GM18511 (cell line): Measurements from ENCODE around the gene RNF212B.
A peak's percentile ranks its signal among the peaks of the same experiment; 100 is the strongest.
"Not testable (repeated sequence)": the region's sequence is repeated elsewhere in the genome, so short reads cannot be mapped to it uniquely, and the experiment has no call there.

ENCODE experiments used
- ATAC-seq: cut with Tn5 transposase; IDR thresholded peaks from one replicate; pipeline ENCODE4 v1.9.1; 2021; ENCODE audit warnings: mild to moderate bottlenecking, moderate library complexity; ENCODE audit not compliant: unreplicated experiment

RNF212B gene

DNA sequence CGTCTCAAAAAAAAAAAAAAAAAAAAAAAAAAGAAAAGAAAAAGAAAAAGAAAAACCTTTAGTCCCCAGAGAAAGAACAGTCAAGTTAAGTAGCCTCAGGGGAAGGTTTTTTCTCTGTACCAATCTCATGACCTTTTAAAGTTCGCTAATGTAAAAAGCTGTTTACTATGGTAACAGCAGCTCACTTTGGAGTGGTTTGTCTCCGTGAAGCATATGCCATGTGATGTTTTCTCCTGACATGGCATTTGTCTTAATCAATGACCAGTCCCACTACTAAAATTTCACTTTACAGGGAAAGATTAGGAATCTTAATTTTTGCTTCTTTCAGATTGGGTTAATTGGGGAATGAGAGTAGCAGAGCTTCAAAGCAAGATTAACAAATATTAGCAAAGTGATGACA lies 4.3 kb downstream of the RNF212B start:
- ATAC-seq, result no peak

DNA sequence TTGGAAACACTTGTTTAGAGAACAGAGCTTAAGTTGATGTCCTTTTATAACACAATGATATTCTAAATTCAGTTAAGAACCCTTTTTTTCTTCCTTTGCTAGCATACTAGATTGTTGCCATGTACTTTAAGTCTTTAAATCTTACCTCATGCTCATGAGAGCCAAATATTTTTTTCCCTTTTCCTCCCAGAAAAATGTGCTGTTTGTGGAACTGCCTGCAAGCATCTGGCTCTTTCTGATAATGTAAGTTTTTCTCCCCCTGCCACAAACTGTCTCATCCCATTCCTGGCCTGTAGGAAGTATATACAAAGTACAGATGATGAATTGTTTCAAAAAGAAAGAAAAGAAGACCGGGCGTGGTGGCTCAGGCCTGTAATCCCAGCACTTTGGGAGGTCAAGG lies 5.3 kb downstream of the RNF212B start:
- no peak for ATAC-seq

DNA sequence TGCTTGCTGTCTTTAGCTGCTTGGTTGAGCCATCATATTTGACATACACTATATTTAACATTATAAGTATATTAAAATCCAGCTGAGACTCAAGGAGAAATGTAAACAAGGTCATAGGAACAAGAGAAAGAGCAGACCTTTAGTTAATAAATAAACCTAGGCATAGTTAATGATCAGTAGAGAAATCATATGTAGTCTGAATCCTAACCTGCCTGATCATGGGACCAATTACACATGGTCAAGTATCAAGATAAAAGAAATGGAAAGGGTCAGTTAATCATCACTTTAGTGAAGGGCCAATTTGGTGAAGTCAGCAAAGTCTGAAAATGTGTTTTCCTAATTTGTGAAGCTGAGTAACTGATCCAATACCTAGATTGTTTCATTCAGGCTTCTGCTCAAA lies 7.5 kb downstream of the RNF212B start:
- no peak for ATAC-seq

DNA sequence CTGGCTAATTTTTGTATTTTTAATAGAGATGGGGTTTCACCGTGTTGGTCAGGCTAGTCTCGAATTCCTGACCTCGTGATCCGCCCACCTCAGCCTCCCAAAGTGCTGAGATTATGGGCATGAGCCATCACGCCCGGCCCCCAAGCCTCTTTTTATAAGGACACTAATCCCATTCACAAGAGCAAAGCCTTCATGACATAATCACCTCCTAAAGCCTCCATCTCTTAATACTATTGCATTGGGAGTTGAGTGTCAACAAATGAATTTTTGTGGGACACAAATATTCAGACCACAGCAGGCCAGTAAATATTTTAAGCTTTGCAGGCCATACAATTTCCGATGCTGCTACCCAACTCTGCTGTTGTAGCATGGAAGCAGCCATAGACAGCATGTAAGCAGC lies 10.9 kb downstream of the RNF212B start:
- ATAC-seq, result no peak

DNA sequence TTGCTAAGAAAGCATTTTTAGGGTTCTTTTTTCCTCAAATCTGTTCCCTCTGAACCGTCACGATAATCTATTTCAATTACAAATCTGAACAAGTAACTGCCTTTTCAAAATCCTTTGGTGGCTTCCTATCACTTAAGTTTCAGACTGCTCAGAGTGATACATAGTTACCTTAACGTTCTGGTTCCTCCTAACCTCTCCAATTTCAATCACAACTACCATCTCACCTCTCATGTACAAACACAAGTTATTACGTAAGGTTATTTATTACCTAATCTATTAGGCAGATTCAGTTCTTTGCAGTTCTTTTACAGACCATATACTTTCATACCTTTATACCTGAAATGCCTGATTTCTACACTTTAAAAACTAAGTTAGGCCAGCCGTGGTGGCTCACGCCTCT lies 12.1 kb downstream of the RNF212B start:
- no peak for ATAC-seq

DNA sequence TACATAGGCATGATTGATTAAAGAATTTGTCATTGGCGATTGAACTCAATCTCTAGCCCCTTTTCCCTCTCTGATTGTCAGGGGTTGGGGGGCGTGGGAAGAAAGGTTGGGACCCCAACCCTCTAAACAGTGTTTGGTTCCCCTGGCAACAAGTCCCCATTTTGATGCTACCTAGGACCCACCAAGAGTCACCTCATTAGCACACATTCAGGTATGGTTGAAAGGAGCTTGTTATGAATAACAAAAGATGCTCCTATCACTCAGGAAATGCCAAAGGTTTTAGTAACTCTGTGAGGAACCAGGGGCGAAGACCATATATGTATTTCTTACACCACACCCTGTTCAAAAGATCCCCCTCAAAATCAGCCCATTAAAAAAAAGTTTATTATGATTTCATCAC lies 14.3 kb downstream of the RNF212B start:
- no peak for ATAC-seq

DNA sequence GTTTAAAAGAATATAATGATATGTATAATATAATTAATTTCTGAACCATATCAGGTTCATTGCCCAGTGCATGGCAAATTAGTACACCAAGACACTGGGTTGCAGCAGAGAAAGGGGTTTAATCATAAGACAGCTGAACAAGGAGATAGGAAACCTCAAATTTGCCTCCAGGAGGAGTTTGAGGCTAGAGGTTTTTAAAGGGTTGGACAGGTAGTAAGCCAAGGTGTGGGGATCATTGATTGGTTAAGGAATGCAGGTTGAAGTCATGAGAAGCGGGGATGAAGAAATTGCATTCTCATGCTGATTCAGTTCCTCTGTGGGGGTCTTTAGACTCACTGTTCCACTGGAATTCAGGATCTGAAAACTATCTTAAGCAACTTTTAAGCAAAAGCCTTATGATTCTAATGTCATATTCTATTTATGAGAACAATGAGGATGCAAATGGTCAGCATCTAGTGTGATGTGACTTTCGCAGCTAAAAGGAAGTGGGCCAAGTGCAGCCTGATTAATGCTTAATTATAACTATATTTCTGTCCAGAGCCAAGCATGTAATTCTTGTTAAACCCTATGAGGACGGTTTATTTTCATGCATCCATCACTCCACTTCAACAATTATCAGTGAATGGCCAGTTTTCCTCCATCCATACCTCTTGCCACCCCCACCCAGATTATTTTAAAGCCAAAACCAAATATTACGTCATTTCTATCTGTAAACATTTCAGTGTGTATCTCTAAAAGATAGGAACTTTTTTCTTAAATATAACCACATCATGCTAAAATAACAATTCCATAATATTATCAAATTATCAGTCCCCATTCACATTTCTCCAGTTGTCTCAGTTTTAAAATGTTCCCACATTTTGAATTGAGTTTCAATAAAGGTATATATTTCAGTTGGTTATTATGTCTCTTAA lies 14.9 kb downstream of the RNF212B start:
- ATAC-seq, result no peak

DNA sequence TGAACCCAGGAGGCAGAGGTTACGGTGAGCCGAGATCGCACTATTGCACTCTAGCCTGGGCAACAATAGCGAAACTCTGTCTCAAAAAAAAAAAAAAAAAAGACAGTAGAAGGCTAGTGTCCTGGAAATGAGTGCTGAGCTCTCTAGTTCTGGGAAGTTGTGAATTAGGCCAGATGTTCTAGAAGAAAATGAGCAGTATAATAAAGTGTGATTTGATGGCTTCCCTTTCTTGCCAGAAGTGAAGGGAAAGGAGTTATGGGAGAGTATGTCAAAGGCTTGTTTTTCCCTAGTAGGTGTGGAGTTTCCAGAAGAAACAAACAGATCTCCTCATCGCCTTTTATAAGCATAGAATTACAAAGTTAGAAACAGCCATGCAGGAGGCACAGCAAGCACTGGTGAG lies 20.5 kb downstream of the RNF212B start:
- ATAC-seq, result no peak

DNA sequence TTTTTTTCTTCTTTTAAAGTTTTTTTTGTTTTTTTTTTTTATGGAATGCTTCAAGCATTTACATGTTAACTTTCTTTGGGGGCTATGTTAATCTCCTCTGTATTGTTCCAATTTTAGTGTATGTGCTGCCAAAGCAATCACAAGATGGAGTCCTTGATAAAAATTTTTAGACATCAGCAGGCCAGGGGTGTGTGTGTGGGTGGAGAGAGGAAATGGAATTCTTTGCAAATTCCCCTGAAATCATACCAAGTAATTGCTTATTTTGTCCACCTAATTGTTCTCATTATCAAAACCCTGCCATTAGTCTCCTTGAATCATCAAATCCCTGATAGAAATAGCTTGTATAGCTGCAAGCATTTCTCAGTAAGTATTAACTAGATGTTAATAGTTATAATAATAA lies 21.7 kb downstream of the RNF212B start:
- ATAC-seq, result no peak

DNA sequence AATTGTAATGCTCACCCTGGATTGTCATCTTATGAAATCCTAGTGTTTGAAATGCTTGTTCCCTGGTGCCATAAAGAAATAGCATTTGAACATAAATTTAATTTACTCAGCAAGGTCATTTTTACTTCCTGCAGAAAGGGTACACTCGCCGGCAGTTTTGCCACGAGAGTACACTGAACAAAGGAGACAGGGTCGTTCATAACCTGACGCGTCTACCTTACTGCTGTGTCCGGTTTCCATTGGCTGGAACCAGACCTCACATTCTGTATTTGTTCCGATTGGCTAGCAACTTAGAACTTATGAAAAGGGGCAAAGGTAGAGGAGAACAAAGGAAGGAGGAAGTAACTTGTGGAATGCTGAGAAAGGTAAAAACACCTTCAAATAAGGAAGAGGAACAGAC lies 23.1 kb downstream of the RNF212B start:
- ATAC-seq, result not testable (repeated sequence)

DNA sequence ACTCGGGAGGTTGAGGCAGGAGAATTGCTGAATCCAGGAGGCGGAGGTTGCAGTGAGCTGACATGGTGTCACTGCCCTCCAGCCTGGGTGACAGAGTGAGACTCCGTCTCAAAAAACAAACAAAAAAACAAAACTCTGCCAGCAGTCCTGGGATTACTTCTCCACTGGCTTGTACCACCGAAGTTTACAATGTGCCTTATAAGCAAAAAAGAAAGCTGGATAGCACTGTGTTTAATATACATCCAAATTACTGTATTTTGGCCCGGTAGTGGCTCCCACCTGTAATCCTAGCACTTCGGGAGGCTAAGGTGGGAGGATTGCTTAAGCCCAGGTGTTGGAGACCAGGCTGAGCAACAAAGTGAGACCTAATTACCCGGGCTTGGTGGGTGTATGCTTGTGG lies 31.5 kb downstream of the RNF212B start:
- no peak for ATAC-seq

DNA sequence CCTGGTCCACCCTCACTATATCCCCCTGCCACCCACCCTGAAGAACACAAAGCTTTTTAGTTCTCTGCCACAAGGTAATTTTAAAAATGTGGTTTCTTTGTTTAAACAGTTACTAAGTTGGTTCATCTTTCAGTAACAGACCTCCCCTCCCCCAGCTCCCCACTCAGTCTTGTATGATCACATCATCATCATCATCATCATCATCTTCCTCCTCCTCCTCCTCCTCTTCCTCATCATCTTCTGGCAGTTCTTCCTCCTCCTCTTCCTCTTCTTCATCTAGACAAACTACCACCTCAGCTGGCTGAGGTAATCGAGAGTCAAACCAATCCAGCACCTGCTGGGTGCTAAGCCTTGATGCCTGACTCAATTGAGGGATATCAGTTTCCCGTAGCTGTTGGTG lies 37.7 kb downstream of the RNF212B start:
- no peak for ATAC-seq

DNA sequence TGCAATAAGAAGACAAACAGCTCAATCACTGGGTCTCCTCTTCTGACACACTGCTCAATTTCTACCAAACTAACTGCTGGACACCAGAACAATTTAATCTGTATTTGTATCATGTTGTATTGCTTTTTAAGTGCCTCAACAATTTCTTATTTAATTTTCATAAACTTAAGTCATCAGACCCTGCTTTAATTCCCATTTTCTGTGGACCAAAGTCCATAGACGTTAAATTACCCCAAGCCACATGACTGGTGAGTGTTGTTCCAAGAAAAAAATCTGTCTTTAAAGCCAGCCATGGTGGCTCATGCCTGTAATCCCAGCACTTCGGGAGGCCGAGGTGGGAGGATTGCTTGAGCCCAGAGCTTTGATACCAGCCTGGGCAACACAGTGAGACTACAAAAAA lies 39.5 kb downstream of the RNF212B start:
- ATAC-seq, result no peak

DNA sequence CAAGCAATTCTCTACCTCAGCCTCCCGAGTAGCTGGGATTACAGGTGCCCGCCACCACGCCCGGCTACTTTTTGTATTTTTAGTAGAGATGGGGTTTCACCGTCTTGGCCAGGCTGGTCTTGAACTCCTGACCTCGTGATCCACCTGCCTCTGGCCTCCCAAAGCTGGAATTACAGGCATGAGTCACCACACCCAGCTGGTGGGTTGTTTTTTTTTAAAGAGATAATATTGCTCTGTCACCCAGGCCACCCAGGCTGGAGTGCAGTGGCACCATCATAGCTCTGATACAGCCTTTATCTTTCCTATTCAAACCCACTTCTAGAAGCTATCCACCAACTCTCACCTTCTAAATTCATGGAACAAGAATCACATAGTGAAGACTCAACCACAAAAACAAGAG lies 40.2 kb downstream of the RNF212B start:
- ATAC-seq, result not testable (repeated sequence)

DNA sequence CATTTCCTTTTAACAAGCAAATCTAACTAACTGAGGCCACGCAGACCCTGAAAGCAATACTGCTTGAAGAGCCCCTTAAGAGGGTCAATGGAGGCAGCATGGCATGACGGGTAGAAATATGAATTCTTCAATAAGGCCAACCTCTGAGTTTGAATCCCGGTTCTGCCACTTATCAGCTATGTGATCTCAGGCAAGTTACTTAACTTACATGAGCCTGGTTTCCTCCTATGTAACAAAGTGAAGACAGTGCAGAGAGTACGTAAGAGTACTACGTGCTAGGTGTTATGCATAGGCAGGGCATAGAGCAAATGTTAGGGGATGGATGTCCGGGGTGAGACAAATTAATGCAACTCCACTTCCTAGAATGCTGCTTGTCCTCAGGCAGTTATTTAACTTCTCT lies 43.5 kb downstream of the RNF212B start:
- no peak for ATAC-seq

DNA sequence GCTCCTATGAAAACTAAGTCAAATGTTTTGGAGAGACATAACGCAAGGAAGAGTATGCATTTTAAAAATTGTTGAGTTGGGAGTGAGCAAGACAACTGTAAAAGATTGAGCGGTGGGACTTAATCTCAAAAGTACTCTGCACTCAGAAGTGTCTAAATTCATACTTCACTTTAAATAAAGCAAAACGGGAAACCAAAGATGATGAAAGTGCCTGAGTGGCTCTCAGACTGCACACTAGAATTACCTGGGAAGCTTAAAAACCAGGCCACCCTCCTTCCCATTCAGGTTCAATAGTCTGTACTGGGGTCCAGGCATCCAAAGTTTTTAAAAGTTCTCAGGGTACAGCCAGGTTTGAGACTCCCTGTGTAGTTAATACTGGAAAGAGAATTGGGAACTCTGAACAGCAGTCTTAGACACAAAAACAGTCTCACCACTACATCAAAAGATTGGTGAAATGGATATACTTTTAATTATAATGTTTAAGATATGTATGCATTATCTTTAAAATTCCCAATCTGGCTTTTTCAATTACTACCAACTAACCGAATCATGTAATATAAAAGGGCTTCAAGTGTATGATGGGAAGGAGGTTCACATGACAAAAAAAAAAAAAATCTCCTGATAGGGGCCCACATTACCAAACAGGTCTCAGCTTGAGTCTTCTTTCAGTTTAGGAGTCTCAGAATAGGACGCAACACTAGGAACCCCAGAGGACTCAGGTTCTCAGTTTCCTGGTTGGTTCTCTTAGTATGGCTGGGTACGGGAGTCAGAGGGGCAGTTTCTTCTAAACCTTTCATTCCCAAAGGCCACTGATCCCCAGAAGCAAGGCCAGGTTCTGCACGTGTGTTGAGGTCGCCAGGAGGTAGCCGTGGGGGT lies 47.2 kb downstream of the RNF212B start:
- peak; percentile 19 for ATAC-seq

DNA sequence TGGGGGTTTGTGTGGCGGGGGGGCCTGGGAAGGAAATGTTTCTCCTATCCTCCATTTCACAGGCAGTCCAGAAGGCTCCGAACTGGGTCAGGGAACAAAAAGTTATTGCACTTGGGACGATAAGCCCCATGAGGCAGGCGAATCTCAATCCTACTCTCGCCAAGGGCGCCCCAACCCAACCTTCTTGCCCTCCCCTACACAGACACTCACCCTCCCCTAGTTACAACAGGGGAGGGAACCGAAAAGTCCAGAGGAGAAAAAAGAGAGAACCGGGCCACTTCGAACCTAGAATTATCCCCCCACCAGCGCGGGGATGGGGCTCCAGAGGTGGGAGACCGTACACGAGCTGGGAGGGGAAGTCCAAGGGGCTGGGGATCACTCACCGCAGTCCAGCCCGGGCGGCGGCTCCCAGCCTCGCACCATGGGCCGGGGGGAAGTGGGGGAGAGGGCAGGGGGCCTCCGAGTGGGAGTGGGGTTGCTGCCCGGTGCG lies 47.8 kb downstream of the RNF212B start:
- peak; percentile 36 for ATAC-seq

DNA sequence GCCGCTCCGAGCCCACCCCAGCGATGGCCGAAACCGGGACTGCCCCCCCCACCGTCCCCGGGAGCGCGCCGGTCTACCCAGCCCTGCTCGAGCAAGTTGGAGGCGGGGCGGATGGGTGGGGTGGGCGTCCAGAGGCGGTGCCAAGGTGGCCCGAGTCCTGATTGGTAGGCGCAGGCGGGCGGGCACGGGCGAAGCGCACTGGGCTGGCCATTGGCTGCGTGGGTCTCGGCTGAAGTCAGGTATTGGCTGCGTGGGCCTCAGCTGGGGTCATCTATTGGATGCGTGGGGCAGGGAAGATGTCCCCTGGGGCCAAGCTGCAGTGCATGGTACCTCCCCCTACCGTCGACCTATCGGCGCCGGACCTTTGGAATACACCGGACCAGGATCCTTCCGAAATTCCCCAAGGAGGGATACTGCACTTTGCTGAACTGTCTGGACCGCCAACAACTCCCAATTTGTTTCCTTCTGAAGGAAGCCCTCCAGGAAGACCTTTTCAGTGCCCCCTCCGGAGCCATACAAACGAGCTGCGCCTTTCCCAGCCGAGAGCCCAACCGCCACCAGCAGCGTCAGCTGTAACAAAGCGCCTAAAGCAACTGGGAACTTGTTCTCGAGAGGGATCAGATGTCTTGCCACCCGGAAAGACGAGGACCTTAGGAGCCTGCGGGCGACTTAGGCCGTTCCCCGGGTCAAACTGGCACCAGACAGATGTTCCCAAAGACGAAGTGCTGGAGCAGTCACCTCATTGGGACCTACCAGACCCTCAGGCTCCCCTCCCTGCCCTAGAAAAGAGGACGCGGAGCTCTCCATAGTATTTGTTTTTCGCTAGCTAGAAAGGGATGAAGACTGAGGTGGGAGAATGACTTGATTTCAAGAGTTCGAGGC lies 48.5 kb downstream of the RNF212B start, which contains the start of gene HOMEZ:
Gene HOMEZ (minus strand): TSS at position 113 of the 882 bp plus-strand sequence. CDS start 180 bp downstream, outside the sequence.
- peak; percentile 98 for ATAC-seq

DNA sequence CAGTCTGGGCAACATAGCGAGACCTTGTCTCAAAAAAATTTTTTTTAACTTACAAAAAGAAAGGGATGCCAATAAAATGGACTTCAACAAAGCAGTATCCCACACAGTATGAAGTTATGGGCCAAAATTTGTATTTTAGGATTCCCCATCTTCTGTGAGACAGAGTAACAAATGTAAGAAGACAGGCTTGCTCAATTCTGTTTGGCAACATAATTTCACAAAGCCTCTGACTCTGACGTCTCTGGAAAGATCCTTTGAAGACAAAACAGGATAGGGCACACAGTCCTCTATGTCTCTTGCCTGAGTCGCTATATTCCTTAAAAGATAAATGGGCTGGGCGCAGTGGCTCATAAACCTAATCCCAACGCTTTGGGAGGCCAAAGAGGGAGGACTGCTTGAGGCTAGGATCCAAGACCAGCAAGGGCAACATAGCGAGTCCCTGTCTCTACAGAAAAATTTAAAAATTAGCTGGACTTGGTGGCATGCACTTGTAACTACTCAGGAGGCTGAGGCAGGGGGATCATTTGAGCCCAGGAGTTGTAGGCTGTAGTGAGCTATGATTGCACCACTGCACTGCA lies 49.3 kb downstream of the RNF212B start:
- ATAC-seq, result no peak
